Heart left ventricle (tissue), 13 donors: ENCODE results near the gene ADAMTSL5.

Experiments used
- POLR2A ChIP-seq, 2 donors: fragments of 450-650 bp; IDR thresholded peaks; one replicate each; pipeline ENCODE4 v1.6.1; 2017; ENCODE audit warnings: antibody characterized with exemption in 2 of 2, mild to moderate bottlenecking in 2 of 2, moderate library complexity in 2 of 2
- TF ChIP-seq, protein P1 (sequence below), 12 donors: fragments of 200-600 bp; sonication (generic) in 4 of 12; IDR thresholded peaks; one replicate each; pipeline versions ENCODE4 v1.5.0 to v1.8.0; 2018 to 2022; ENCODE audit warnings: antibody characterized with exemption in 12 of 12, mild to moderate bottlenecking in 5 of 12
- donor health status: ischemic (EF 13 %, LVEDD 7.1; RV severe dilation, severe dysfunction).
- donor health status: DM: no; HTN: yes; CAD: no.
- donor health status: DM: no; HTN: no; CAD: no.
- donor health status: ischemic (EF 25% LVEDD 6.9; RV normal size, moderate dysfunction).
- donor health status: ischemic (EF 25% LVEDD 5.7; RV mildly dilated, moderate dysfunction).
- donor health status: ischemic (EF 35%, LVEDD 5.7; RV mildly dilated, moderate dysfunction).
- donor health status: nonischemic (EF 11% LVEDD 7.7; RV severe dilation, severe dysfunction).
- donor health status: DM: yes; HTN: yes; CAD: no.
- donor health status: PGD.
- donor health status: ischemic (EF 29% LVEDD 5.4; RV normal size, mild dysfunction).
- donor health status: nonischemic (EF 23%, LVEDD 6.1; RV moderate dilation, normal function).

DNA sequence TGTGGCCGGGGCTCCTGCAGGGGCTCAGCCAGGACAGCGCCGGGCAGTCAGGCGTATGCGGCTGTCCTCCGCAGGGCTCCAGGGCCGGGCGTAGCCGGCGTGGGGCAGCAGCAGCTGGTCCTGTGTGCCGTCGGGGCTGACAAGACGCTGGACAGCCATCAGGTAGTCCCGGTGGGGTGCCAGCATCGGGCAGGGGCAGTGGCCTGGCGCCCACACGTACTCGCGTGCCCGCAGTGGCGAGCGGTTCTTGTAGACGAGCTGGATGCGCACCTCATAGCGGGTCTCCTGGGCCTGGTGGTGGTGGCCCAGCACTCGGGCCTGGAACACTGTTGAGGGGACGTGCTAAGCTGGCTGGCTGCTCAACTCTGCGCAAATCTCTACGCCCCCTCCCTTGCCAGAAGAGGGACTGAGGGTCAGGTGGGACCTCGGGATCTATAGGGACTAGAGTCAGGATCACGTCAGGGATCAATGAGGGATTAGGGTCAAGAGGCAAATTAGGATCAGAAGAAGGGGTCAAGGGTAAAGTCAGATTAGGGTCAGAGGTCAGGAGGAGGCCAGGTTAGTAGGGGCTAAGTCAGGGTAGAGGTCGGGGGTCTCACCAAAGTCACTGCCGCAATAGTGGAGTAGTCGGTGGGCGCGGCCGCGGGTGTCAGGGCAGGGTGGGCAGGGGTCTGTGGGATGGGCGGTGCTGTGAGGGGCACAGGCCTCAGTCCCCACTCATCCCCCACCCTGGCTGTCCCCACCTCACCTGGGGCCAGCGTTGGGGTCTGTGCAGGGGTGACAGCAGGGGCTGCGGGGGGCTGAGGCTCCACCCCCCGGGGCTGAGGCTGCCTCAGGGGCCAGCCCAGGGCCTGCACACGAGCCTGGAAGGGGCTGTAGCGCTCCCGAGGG is 6.6 kb downstream of the ADAMTSL5 start:
- TF ChIP-seq, protein P1, sequence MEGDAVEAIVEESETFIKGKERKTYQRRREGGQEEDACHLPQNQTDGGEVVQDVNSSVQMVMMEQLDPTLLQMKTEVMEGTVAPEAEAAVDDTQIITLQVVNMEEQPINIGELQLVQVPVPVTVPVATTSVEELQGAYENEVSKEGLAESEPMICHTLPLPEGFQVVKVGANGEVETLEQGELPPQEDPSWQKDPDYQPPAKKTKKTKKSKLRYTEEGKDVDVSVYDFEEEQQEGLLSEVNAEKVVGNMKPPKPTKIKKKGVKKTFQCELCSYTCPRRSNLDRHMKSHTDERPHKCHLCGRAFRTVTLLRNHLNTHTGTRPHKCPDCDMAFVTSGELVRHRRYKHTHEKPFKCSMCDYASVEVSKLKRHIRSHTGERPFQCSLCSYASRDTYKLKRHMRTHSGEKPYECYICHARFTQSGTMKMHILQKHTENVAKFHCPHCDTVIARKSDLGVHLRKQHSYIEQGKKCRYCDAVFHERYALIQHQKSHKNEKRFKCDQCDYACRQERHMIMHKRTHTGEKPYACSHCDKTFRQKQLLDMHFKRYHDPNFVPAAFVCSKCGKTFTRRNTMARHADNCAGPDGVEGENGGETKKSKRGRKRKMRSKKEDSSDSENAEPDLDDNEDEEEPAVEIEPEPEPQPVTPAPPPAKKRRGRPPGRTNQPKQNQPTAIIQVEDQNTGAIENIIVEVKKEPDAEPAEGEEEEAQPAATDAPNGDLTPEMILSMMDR (IDR thresholded peaks at IDR 0.05) = no peak
- TF ChIP-seq POLR2A (IDR thresholded peaks at IDR 0.05) = no peak
